OCI-LY7 (cell line): ENCODE measurements around the gene RBM44.

Experiments
- EZH2phosphoT487 ChIP-seq: fragments of 200-600 bp; sonication (generic); IDR thresholded peaks from 2 replicates; pipeline ENCODE4 v1.6.1; 2018; ENCODE audit warnings: low read depth, borderline replicate concordance, mild to moderate bottlenecking, mixed run types, antibody characterized with exemption, low read length, moderate library complexity, mixed read lengths
- TF ChIP-seq, protein P1 (sequence below): fragments of 200-600 bp; sonication (generic); conservative IDR thresholded peaks from 2 replicates; pipeline ENCODE4 v1.5.1; 2014; ENCODE audit warnings: mild to moderate bottlenecking, antibody characterized with exemption, low read length, moderate library complexity, mixed read lengths

DNA sequence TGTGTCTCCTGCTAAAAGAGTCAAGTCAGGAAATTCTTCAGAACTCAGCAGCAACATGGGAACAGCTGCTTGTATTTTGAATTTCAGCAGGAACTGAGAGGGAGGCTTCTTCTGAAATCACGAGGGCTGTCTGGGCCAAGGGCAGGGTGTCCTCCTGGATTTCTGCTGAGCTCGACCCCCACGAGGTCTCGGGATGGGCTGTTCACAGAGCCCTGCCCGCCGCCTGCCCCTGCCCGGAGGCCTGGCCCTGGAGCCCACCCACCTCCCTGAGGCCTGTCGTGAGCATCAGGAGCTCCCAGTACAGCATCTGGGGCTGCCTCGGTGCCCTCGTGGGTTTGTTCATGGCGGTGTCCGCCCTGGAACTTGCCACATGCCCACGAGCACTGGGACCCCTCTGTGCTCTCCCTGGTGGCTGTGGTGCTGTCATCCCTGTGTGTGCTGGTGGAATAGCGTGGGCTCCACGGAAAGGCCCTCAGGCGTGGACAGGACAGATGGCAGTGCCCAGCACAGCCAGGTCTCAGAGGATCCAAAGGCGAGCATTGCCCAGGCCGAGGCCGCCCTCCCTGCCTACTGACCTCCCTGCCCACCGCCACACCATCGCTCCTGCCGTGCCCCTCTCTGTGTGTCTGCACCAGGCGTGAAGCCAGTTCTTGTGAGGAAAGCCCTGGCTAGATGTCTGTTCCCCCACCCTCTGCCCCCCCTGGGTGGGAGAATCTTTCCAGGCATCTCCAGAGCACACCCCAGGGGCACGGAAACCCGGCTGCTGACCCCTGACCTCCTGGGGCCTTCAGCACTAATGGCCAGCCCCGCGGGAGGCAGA lies 86.7 kb downstream of the RBM44 start:
- TF ChIP-seq, protein P1, sequence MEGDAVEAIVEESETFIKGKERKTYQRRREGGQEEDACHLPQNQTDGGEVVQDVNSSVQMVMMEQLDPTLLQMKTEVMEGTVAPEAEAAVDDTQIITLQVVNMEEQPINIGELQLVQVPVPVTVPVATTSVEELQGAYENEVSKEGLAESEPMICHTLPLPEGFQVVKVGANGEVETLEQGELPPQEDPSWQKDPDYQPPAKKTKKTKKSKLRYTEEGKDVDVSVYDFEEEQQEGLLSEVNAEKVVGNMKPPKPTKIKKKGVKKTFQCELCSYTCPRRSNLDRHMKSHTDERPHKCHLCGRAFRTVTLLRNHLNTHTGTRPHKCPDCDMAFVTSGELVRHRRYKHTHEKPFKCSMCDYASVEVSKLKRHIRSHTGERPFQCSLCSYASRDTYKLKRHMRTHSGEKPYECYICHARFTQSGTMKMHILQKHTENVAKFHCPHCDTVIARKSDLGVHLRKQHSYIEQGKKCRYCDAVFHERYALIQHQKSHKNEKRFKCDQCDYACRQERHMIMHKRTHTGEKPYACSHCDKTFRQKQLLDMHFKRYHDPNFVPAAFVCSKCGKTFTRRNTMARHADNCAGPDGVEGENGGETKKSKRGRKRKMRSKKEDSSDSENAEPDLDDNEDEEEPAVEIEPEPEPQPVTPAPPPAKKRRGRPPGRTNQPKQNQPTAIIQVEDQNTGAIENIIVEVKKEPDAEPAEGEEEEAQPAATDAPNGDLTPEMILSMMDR: no peak
- TF ChIP-seq EZH2phosphoT487: no peak
